Measurements from ENCODE around the gene MAP4.

DNA sequence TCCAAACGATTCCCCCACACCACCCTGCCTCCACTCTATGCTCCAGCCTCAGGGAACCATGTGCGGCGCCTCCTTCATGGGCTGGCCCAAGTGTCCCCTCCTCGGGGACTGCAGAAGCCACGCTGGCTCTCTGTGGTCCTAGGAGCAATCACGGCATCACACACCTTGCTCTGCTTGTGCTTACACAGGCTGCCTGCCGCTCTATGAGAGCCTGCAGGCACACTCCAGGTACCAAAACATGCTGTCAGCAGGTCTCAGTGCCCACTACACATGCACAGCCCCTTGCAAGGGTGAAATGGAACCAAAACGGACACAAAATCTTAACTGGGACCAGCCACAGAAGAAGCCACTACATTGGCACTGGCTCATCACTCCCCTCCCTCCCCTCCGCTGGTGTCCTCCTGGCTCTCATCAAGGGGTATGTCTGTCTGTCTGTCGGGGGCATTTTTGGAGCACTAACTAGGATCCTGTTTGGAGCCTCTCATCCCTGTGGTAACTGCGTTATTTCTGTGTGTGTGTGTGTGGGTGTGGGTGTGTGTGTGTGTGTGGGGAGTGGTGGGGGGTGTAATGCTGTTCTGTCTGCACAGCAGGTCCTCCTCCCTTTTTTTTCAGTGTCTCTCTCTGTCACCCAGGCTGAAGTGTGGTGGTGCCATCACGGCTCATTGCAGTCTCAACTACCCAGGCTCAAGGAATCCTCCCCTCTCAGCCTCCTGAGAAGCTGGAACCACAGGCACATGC is 152.7 kb downstream of the MAP4 start:
- TF ChIP-seq CTCF (IDR thresholded peaks at IDR 0.05) (no peak), EZH2 (IDR thresholded peaks at IDR 0.05; ENCODE audit: borderline replicate concordance, insufficient read depth, low read depth, low read length, poor library complexity, severe bottlenecking) (no peak)
